Dedifferentiated amniotic fluid mesenchymal stem cell (primary cell): ENCODE results near the gene DGKQ.
"Not testable (repeated sequence)": the region's sequence is repeated elsewhere in the genome, so short reads cannot be mapped to it uniquely, and the experiment has no call there.

Experiments used
- DNase-seq: peaks from one replicate; pipeline ENCODE4 v3.0.0-alpha.2; 2016; ENCODE audit errors: extremely low spot score

Gene DGKQ

GRCh38 chr4:976016-976415, 2.6 kb upstream of the DGKQ start:
- DNase-seq, result not testable (repeated sequence)

- DNase-seq, result no peak
Measured at GRCh38 chr4:974668-975067, 1.3 kb upstream of the DGKQ start.

DNA sequence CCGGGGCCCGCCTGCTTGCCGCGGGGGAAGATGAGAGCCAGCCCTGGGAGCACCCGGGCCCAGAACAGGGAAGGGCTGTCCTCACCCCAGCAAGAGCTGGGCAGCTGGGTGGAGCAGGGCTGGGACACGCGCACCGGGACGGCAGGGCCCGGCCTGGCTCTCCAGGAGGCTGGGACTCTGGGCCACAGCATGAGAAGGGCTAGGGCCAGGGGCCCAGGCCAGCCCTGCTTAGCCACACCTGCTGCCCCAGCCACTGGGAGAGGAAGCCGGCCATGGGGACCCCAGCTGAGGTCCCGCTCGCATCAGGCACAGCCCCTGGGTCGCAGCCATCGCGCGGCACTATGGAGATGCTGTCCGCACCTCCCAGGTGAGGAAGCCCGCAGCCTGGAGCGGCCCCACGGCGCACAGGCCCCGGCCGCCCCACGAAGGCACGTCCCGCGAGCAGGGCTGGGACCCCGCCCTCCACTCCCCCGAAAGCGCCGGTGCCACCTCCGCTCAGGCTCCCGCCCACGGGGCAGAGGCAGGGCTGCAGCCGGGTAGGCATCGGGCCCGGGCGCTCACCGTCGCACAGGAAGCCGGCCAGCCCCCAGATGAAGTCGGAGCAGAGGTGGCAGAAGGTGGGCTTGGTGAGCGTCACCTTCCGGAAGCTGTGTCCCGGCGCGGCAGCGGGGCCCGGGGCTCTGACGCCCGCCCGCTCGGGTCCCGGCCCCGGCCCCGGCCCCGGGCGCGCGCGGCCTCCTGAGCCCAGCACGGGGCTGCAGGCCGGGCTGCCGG, 531 bp downstream of the DGKQ start:
- no peak for DNase-seq

DNA sequence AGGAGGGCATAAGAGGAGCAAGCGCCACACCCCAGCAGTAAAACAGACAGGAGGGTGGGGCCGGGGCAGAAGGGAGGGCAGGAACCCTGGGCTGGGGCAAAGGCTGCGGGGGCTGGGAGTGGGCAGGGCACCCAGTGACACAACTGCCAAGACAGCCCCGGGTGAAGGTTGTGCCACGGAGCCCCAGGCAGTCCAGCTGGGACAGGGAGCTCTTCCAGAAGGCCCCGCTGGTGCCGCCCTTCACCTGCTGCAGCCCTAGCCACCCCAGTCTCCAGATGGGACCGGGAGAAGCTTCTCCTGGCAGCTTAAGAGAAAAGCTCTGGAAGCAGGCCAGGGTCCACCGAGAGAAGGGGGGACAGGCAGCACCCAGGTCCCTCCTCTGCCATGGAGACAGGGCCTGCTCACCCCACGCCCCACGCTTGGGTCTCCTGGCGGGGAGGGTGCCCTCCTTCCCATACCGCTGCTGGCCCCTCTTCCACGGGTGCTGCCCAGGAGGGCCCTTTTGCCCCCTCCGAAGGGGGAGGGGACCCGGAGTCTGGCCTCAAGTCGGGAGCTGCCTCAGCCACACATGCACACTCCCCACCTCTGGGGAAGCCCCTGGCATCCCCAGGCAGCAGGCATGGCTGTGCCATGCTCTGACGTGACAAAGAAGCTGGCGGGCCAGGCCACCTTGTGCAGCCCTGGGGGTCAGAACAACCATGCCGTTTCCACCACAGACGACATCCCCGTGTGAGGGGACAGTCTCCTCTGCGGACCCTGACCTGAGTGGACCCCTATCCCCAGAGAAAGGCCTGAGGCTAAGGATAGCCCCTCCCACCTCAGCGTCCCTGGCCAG, 1.5 kb downstream of the DGKQ start:
- no peak for DNase-seq

GRCh38 chr4:970854-971520, 2.4 kb downstream of the DGKQ start:
- DNase-seq, result no peak

- DNase-seq, result no peak
Measured at GRCh38 chr4:970046-970745, 3.2 kb downstream of the DGKQ start.

- no peak for DNase-seq
Measured at GRCh38 chr4:968621-969394, 4.6 kb downstream of the DGKQ start.

- no peak for DNase-seq
Measured at GRCh38 chr4:968221-968620, 5.1 kb downstream of the DGKQ start.

GRCh38 chr4:967113-968104, 6.0 kb downstream of the DGKQ start:
- DNase-seq, result no peak

GRCh38 chr4:966266-967112, 6.9 kb downstream of the DGKQ start:
- no peak for DNase-seq

DNA sequence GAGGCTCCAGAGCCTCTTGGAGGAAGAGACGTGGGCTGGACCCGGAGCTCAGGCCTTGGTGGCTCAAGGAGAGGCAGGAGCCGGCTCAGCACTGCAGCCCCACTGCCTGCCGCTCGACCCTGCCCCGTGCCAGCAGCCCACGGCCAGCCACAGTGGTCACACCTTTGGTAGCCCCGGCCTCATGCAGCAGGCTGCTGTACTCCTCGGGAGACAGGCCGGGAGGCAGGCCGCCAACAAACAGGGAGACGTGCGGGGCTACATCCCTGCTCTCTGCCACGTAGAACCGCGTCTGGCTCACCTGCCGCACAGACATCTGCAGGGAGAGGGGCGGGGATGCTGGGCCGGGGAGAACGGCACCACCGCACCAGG, 7.6 kb downstream of the DGKQ start:
- DNase-seq, result no peak

GRCh38 chr4:965048-965765, 8.2 kb downstream of the DGKQ start:
- no peak for DNase-seq

DNA sequence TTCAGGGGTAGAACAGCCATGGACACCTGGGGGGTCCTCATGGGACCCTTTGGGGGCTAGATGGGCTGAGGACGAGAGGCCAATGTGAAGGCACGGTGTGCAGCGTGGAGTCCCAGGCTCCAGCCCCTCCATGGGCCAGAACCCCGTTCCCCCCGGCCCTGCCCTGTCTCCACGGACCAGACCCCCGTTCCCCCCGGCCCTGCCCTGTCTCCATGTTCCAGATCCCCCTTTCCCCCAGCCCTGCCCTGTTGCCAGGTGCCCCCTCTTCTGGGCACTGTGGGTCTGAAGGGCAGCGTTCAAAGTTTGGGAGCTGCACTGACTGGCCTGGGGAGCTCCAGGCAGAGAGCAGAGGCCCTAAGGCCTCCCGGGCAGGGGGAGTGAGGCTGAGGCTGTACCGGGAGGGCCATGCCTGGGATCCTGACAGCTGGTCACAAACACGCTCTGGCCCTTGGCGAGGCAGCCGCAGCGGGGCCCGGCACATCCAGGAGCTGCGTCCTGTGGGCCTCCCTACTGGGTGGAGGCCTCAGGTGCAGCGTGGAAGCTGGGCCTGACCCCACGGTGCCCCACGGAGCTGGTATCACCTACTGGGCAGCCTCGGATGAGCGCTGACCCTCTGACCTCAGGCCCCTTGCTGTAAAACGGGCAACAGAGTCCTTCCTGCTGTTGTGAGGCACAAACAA, 8.9 kb downstream of the DGKQ start:
- no peak for DNase-seq

- no peak for DNase-seq
Measured at GRCh38 chr4:963276-964225, 9.8 kb downstream of the DGKQ start.

- DNase-seq, result no peak
Measured at GRCh38 chr4:962231-963208, 10.8 kb downstream of the DGKQ start.
